Measurements from ENCODE around the gene CDH20. TPM values are rescaled to one million over a fixed set of nuclear protein-coding genes. Genes with fewer than 3 reads are reported as not detected.

Gene CDH20
- total RNA-seq, 1 donor from 2014 or later = not detected

DNA sequence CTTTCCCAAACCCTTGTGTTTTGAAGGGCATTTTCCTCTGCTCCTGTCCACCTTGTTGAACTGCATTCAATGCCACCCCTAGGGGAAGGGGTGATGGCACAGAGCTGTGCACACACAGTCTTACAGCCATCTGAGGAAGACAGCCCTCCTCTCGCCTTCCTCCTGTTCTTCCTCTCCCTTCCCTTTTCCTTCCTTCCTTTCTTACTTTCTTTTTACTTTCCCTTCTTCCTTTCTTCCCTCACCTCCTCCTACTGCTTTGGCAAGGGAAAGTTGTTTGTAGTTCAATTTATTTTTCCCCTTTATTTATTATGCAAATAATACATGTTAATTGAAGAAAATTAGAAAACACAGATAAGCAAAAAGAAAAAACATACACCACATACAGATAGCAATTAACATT lies 99.4 kb downstream of the CDH20 start:
- no peak overlapping the region for H3K27ac ChIP-seq
- no peak overlapping the region for H3K4me3 ChIP-seq
- no peaks in the 10 kb centered on the region for H3K9me3 ChIP-seq
- no peaks in the 10 kb centered on the region for H3K36me3 ChIP-seq
- DNase-seq (ENCODE audit: extremely low spot score in 2 of 2) = no peak
- no peaks in the 10 kb centered on the region for H3K27me3 ChIP-seq
- intact Hi-C loops (cut with DNase I) = no loop called here
- TF ChIP-seq POLR2A (IDR thresholded peaks at IDR 0.05) = no peak
- TF ChIP-seq, protein P1, sequence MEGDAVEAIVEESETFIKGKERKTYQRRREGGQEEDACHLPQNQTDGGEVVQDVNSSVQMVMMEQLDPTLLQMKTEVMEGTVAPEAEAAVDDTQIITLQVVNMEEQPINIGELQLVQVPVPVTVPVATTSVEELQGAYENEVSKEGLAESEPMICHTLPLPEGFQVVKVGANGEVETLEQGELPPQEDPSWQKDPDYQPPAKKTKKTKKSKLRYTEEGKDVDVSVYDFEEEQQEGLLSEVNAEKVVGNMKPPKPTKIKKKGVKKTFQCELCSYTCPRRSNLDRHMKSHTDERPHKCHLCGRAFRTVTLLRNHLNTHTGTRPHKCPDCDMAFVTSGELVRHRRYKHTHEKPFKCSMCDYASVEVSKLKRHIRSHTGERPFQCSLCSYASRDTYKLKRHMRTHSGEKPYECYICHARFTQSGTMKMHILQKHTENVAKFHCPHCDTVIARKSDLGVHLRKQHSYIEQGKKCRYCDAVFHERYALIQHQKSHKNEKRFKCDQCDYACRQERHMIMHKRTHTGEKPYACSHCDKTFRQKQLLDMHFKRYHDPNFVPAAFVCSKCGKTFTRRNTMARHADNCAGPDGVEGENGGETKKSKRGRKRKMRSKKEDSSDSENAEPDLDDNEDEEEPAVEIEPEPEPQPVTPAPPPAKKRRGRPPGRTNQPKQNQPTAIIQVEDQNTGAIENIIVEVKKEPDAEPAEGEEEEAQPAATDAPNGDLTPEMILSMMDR (IDR thresholded peaks at IDR 0.05) = no peak
- H3K4me1 ChIP-seq = no peaks in the 10 kb centered on the region

GRCh38 chr18:61435064-61435652 lies 101.9 kb downstream of the CDH20 start:
- TF ChIP-seq POLR2AphosphoS5 (IDR thresholded peaks at IDR 0.05; ENCODE audit: insufficient read depth in 1 of 2, low read depth in 1 of 2) (no peak), POLR2A (IDR thresholded peaks at IDR 0.05) (no peak)
- TF ChIP-seq, protein P1 (IDR thresholded peaks at IDR 0.05) = no peak
- H3K27ac ChIP-seq = no peak overlapping the region
- H3K4me1 ChIP-seq = no peaks in the 10 kb centered on the region
- H3K4me3 ChIP-seq = no peak overlapping the region
- H3K27me3 ChIP-seq = no peaks in the 10 kb centered on the region
- no peaks in the 10 kb centered on the region for H3K36me3 ChIP-seq
- intact Hi-C loops (cut with DNase I) = no loop called here
- H3K9me3 ChIP-seq = no peaks in the 10 kb centered on the region
- DNase-seq (ENCODE audit: extremely low spot score in 2 of 2) = no peak

GRCh38 chr18:61443081-61443725 lies 110.0 kb downstream of the CDH20 start:
- H3K36me3 ChIP-seq = no peaks in the 10 kb centered on the region
- no peaks in the 10 kb centered on the region for H3K27me3 ChIP-seq
- no peaks in the 10 kb centered on the region for H3K9me3 ChIP-seq
- intact Hi-C loops (cut with DNase I) = no loop called here
- no peak for DNase-seq (ENCODE audit: extremely low spot score in 2 of 2)
- no peak for TF ChIP-seq POLR2A (IDR thresholded peaks at IDR 0.05)
- no peak for TF ChIP-seq POLR2AphosphoS5 (IDR thresholded peaks at IDR 0.05; ENCODE audit: insufficient read depth in 1 of 2, low read depth in 1 of 2)
- TF ChIP-seq, protein P1 (IDR thresholded peaks at IDR 0.05) = no peak
- no peak overlapping the region for H3K4me3 ChIP-seq
- no peak overlapping the region for H3K27ac ChIP-seq
- no peaks in the 10 kb centered on the region for H3K4me1 ChIP-seq

DNA sequence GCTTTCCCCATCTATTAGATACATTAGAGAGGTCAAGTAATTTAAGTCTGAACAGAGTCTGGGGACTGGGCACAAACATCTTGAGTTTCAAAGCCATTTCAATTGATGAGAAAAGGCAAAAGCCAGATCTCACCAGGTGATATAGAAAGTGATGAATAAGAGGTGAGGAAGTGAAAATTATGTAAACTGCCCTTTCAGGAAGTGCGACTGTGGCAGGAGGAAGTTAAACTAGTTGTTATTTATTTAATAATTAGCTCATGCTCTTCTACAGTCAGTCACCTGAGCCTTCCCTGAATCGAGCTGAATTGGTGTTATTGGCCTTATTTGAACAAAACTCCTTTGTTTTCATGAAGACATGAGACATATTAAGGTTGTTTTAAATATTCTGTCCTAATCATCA lies 115.1 kb downstream of the CDH20 start:
- TF ChIP-seq, protein P1 (IDR thresholded peaks at IDR 0.05) = no peak
- TF ChIP-seq POLR2AphosphoS5 (IDR thresholded peaks at IDR 0.05; ENCODE audit: insufficient read depth in 1 of 2, low read depth in 1 of 2) = no peak
- TF ChIP-seq POLR2A (IDR thresholded peaks at IDR 0.05) = no peak
- Histone ChIP-seq H3K9me3 (no peaks in the 10 kb centered on the region), H3K27me3 (no peaks in the 10 kb centered on the region), H3K27ac (no peak overlapping the region), H3K4me1 (no peaks in the 10 kb centered on the region), H3K36me3 (no peaks in the 10 kb centered on the region), H3K4me3 (no peak overlapping the region)
- DNase-seq (ENCODE audit: extremely low spot score in 2 of 2) = no peak
- intact Hi-C loops (cut with DNase I) = no loop called here

- Histone ChIP-seq H3K9me3 (no peaks in the 10 kb centered on the region), H3K27ac (no peak overlapping the region), H3K27me3 (no peaks in the 10 kb centered on the region), H3K36me3 (no peaks in the 10 kb centered on the region), H3K4me1 (peaks cover 6% of the 10 kb centered on the region), H3K4me3 (no peak overlapping the region)
- intact Hi-C loops (cut with DNase I) = no loop called here
- TF ChIP-seq, protein P1 (IDR thresholded peaks at IDR 0.05) = no peak
- TF ChIP-seq POLR2AphosphoS5 (IDR thresholded peaks at IDR 0.05; ENCODE audit: insufficient read depth in 1 of 2, low read depth in 1 of 2) = no peak
- TF ChIP-seq POLR2A (IDR thresholded peaks at IDR 0.05) = no peak
- DNase-seq (ENCODE audit: extremely low spot score in 2 of 2) = no peak
Observed at GRCh38 chr18:61459896-61460648, 126.8 kb downstream of the CDH20 start.

All from vagina (tissue), 2 donors.